ENCODE results near the gene GNB4. TPM values are rescaled to one million over a fixed set of nuclear protein-coding genes. Genes with fewer than 3 reads are reported as not detected.

The GNB4 gene
- polyA plus RNA-seq, 1 of the 3 experiments (the other 2 are of a cell fraction): 8.7 TPM

GRCh38 chr3:179447251-179447650, 4.0 kb downstream of the GNB4 start:
- Histone ChIP-seq H3K9me2 (no peaks in the 10 kb centered on the region), H3K4me1 (ENCODE audit: control insufficient read depth in 1 of 2, insufficient read depth in 2 of 2, low read depth in 1 of 2, low read length in 1 of 2) (peaks cover 6 to 8% of the 10 kb centered on the region in 2 experiments; a peak in 2 of 4 replicates), H2AFZ (ENCODE audit: low read depth) (no peak overlapping the region), H3F3A (replicated peaks; ENCODE audit: insufficient read depth) (no peaks in the 10 kb centered on the region), H3K9me3 (no peaks in the 10 kb centered on the region), H3K27ac (ENCODE audit: low read depth in 2 of 2, low read length in 1 of 2) (no peak overlapping the region), H3K27me3 (ENCODE audit: insufficient read depth) (no peaks in the 10 kb centered on the region), H4K20me1 (ENCODE audit: insufficient read depth) (no peaks in the 10 kb centered on the region; the same call in 1 of the 2 replicates), H3K9ac (no peak overlapping the region), H3K36me3 (replicated peaks in 1 of 2; ENCODE audit: control insufficient read depth in 1 of 2, insufficient read depth in 2 of 2, low read length in 1 of 2) (peaks cover 0 to 5% of the 10 kb centered on the region in 2 experiments), H3K79me2 (ENCODE audit: insufficient read depth) (peaks cover 86% of the 10 kb centered on the region), H3K4me2 (no peak overlapping the region), H3K4me3 (ENCODE audit: low read depth in 2 of 2, low read length in 1 of 2) (no peak overlapping the region)
- CTCF ChIA-PET: interaction anchor here (0.6 to 1.0 kb wide), 3 partner anchors 21 to 124 kb away, joined by 3 read pairs; no protein-coding TSS in a partner anchor
- whole genome bisulfite sequencing (ENCODE audit: low lambda C conversion rate): 95% methylated on average over 6 of the region's 6 CpGs
- no peak for DNase-seq
- POLR2A ChIA-PET: no interaction called here
- TF ChIP-seq EP300 (IDR thresholded peaks at IDR 0.05; ENCODE audit: borderline replicate concordance in 1 of 2, low read depth in 1 of 2, low read length in 1 of 2) (no peak), POLR2AphosphoS5 (IDR thresholded peaks at IDR 0.05; ENCODE audit: low read depth, low read length) (no peak), REST (IDR thresholded peaks at IDR 0.05; ENCODE audit: low read depth, low read length) (no peak), IRF3 (IDR thresholded peaks at IDR 0.05; ENCODE audit: low read depth, low read length) (no peak)

- Histone ChIP-seq H3K4me3 (ENCODE audit: low read depth in 2 of 2, low read length in 1 of 2) (no peak overlapping the region), H3F3A (replicated peaks; ENCODE audit: insufficient read depth) (no peaks in the 10 kb centered on the region), H3K27me3 (ENCODE audit: insufficient read depth) (no peaks in the 10 kb centered on the region), H4K20me1 (ENCODE audit: insufficient read depth) (no peaks in the 10 kb centered on the region; the same call in 1 of the 2 replicates), H3K9me3 (no peaks in the 10 kb centered on the region), H3K79me2 (ENCODE audit: insufficient read depth) (peaks cover 94% of the 10 kb centered on the region), H3K9ac (no peak overlapping the region), H2AFZ (ENCODE audit: low read depth) (no peak overlapping the region), H3K4me1 (ENCODE audit: control insufficient read depth in 1 of 2, insufficient read depth in 2 of 2, low read depth in 1 of 2, low read length in 1 of 2) (peaks cover 3 to 6% of the 10 kb centered on the region in 2 experiments; a peak in 1 of 4 replicates), H3K9me2 (no peaks in the 10 kb centered on the region), H3K27ac (ENCODE audit: low read depth in 2 of 2, low read length in 1 of 2) (no peak overlapping the region), H3K36me3 (replicated peaks in 1 of 2; ENCODE audit: control insufficient read depth in 1 of 2, insufficient read depth in 2 of 2, low read length in 1 of 2) (peaks cover 0 to 5% of the 10 kb centered on the region in 2 experiments), H3K4me2 (no peak overlapping the region)
- CTCF ChIA-PET: interaction anchor here (0.6 to 1.0 kb wide), 6 partner anchors 13 to 125 kb away, joined by 3 read pairs; partner anchors contain the start of gene ACTL6A
- WGBS (ENCODE audit: low lambda C conversion rate): 84% methylated on average over 7 of the region's 7 CpGs
- POLR2A ChIA-PET: no interaction called here
- no peak for DNase-seq
- TF ChIP-seq RAD21 (IDR thresholded peaks at IDR 0.05; ENCODE audit: low read length) (peak; percentile 46; the same call in 1 of the 2 replicates), SMC3 (IDR thresholded peaks at IDR 0.05; ENCODE audit: low read depth, low read length) (no peak), MAX (IDR thresholded peaks at IDR 0.05; ENCODE audit: low read depth) (no peak), CTCF (IDR thresholded peaks at IDR 0.05) (peak; percentile 50), PBX3 (IDR thresholded peaks at IDR 0.05) (no peak)
Measured at GRCh38 chr3:179446501-179446900, 4.8 kb downstream of the GNB4 start.
